Fibroblast of the aortic adventitia (primary cell): Measurements from ENCODE around the gene SENP5. TPM values are rescaled to one million over a fixed set of nuclear protein-coding genes. Genes with fewer than 3 reads are reported as not detected.
A peak's percentile ranks its signal among the peaks of the same experiment; 100 is the strongest.

ENCODE experiments used
- DNase-seq: peaks from one replicate; pipeline ENCODE4 v3.0.0-alpha.2; 2010; ENCODE audit warnings: low read depth
- H3K4me3 ChIP-seq: 2 replicates; pipeline ENCODE4 v1.5.1; 2011; ENCODE audit warnings: low read depth, mild to moderate bottlenecking, control low read depth, low read length, moderate library complexity
- CTCF ChIP-seq: IDR thresholded peaks from 2 replicates; pipeline ENCODE4 v1.5.1; 2011; ENCODE audit warnings: mild to moderate bottlenecking, low read length, control low read depth, inconsistent platforms; ENCODE audit not compliant: insufficient read depth
- total RNA-seq: library from RNA; depleted of rRNA; stranded (reverse); fragments of >200 nt; gene quantifications from 2 replicates; pipeline ENCODE4 v1.2.3, GENCODE V29; 2012; ENCODE audit warnings: low replicate concordance

Gene SENP5
- total RNA-seq, 1 donor, result 38.1 TPM

- no peak for DNase-seq
- no peak overlapping the region for H3K4me3 ChIP-seq
- TF ChIP-seq CTCF, result no peak
Measured at GRCh38 chr3:196947136-196947859, 79.6 kb downstream of the SENP5 start.

DNA sequence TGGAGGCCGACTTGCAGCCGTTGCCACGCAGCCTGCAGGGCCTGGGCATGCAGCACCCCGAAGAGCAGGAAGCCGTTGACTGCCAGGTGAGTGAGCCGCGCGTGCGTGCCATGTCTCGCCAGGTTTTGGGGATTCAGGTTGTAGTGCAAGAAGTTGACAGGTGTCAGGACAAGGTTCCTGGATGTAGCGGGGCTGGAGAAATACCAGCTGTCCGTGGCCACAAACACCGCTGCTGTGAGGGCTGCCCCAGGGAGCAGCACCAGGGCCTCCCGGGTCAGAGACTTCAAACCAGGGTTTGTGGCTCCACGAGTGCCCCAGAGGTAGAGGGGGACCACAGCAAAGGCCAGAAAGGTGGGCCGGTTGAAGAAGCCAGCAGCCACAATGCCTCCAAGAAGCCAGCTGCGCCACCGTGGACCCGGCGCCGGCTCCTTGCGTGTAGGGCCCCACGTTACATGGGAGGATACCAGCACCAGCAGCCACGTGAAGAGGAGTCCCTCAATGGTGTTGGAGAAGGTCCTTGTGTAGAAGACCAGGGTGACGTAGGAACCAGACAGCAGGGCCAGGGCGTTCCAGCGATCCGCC, 80.2 kb downstream of the SENP5 start:
- no peak for DNase-seq

GRCh38 chr3:196948442-196949284, 80.9 kb downstream of the SENP5 start:
- no peak for DNase-seq
- H3K4me3 ChIP-seq, result no peak overlapping the region
- peak; percentile 6 for TF ChIP-seq CTCF

More for the DNA sequence above, 80.2 kb downstream of the SENP5 start:
- H3K4me3 ChIP-seq, result no peak overlapping the region
- no peak for TF ChIP-seq CTCF

- TF ChIP-seq CTCF, result no peak
- no peak overlapping the region for H3K4me3 ChIP-seq
- no peak for DNase-seq
Measured at GRCh38 chr3:196949285-196949619, 81.5 kb downstream of the SENP5 start.

DNA sequence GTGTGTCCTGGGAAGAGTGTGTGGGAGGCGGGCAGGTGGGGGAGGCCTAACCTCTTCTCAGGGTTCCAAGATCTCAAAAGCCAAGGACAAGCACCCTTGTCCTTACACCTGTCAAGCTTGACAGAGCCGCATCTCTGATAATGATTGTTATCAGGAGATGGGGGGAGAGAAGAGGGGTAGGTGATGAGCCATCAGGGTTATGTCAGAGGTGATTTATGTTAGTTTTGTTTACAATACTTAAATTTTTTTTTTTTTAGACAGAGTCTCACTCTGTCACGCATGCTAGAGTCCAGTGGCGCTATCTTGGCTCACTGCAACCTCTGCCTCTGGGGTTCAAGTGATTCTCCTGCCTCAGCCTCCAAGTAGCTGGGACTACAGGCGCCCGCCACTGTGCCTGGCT, 82.0 kb downstream of the SENP5 start:
- no peak for TF ChIP-seq CTCF
- H3K4me3 ChIP-seq, result no peak overlapping the region
- no peak for DNase-seq

- no peak overlapping the region for H3K4me3 ChIP-seq
- no peak for DNase-seq
- TF ChIP-seq CTCF, result no peak
Measured at GRCh38 chr3:196951371-196951770, 83.7 kb downstream of the SENP5 start.
